MM.1S (cell line): ENCODE results near the gene C1D.

Experiments used
- DNase-seq: peaks from one replicate; pipeline ENCODE4 v3.0.0-alpha.2; 2015
- H2AFZ ChIP-seq: fragments of 300-600 bp; sonication (generic); 2 replicates; pipeline ENCODE4 v1.6.0; 2016; ENCODE audit warnings: antibody characterized with exemption, low read length
- H3F3A ChIP-seq: fragments of 300-600 bp; sonication (generic); 2 replicates; pipeline ENCODE4 v1.6.1; 2016; ENCODE audit warnings: mild to moderate bottlenecking, antibody characterized with exemption, low read length, moderate library complexity, mixed read lengths; ENCODE audit not compliant: insufficient read depth
- H3K27ac ChIP-seq: fragments of 300-600 bp; sonication (generic); 2 replicates; pipeline ENCODE4 v1.5.1; 2016; ENCODE audit warnings: mild to moderate bottlenecking, low read length
- H3K27me3 ChIP-seq: fragments of 300-600 bp; sonication (generic); replicated peaks from 2 replicates; pipeline ENCODE4 v1.6.0; 2016; ENCODE audit warnings: low read length; ENCODE audit not compliant: insufficient read depth
- H3K36me3 ChIP-seq: fragments of 300-600 bp; sonication (generic); replicated peaks from 2 replicates; pipeline ENCODE4 v1.6.1; 2016; ENCODE audit warnings: mild to moderate bottlenecking, low read length, mixed read lengths; ENCODE audit not compliant: insufficient read depth
- H3K4me1 ChIP-seq: fragments of 300-600 bp; sonication (generic); 2 replicates; pipeline ENCODE4 v1.6.1; 2016; ENCODE audit warnings: low read length, mixed read lengths
- H3K4me2 ChIP-seq: fragments of 300-600 bp; sonication (generic); 2 replicates; pipeline ENCODE4 v1.6.0; 2016; ENCODE audit warnings: low read depth, low read length
- H3K4me3 ChIP-seq: fragments of 300-600 bp; sonication (generic); 2 replicates; pipeline ENCODE4 v1.5.1; 2016; ENCODE audit warnings: low read length, mixed read lengths
- H3K79me2 ChIP-seq: fragments of 300-600 bp; sonication (generic); 2 replicates; pipeline ENCODE4 v1.6.1; 2016; ENCODE audit warnings: mixed run types, low read length, mixed read lengths
- H3K9ac ChIP-seq: fragments of 300-600 bp; sonication (generic); 2 replicates; pipeline ENCODE4 v1.6.1; 2016; ENCODE audit warnings: low read length, mixed read lengths
- H3K9me2 ChIP-seq: fragments of 300-600 bp; sonication (generic); replicated peaks from 2 replicates; pipeline ENCODE4 v1.6.1; 2016; ENCODE audit warnings: mild to moderate bottlenecking, low read length, mixed read lengths; ENCODE audit not compliant: insufficient read depth
- H3K9me3 ChIP-seq: fragments of 300-600 bp; sonication (generic); replicated peaks from 2 replicates; pipeline ENCODE4 v1.6.1; 2016; ENCODE audit warnings: mild to moderate bottlenecking, low read length, mixed read lengths; ENCODE audit not compliant: insufficient read depth
- H4K20me1 ChIP-seq: fragments of 300-600 bp; sonication (generic); 2 replicates; pipeline ENCODE4 v1.6.1; 2016; ENCODE audit warnings: mild to moderate bottlenecking, low read length, moderate library complexity, mixed read lengths; ENCODE audit not compliant: insufficient read depth
- EZH2 ChIP-seq: fragments of 300-600 bp; sonication (generic); optimal IDR thresholded peaks from 2 replicates; pipeline ENCODE3; 2017; ENCODE audit warnings: low read depth, mild to moderate bottlenecking, antibody characterized with exemption, low read length, mixed read lengths
- EZH2phosphoT487 ChIP-seq: fragments of 300-600 bp; sonication (generic); IDR thresholded peaks from 2 replicates; pipeline ENCODE4 v1.6.1; 2018; ENCODE audit warnings: antibody characterized with exemption, low read length
- TF ChIP-seq, protein P1 (sequence below): fragments of 300-600 bp; sonication (generic); IDR thresholded peaks from 2 replicates; pipeline ENCODE4 v1.5.1; 2016; ENCODE audit warnings: antibody characterized with exemption, low read length, mixed read lengths

C1D gene

DNA sequence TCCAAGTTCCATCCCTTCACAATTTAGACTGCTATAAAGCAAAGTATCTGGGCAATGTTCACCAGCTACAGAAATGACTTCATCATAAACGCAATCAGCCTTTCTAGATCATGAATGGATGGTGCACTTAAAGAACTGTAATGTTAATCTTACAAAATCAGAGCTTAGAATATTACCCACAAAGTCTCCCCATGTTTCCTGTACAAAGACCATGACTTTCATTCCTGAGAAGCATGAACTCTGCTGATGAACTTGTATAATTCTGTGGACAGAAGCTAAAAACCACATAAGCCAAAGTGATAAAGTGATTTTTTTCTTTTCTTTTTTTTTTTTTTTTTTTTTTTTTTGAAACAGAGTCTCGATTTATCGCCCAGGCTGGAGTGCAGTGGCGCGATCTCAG lies 53.3 kb downstream of the C1D start:
- TF ChIP-seq, protein P1, sequence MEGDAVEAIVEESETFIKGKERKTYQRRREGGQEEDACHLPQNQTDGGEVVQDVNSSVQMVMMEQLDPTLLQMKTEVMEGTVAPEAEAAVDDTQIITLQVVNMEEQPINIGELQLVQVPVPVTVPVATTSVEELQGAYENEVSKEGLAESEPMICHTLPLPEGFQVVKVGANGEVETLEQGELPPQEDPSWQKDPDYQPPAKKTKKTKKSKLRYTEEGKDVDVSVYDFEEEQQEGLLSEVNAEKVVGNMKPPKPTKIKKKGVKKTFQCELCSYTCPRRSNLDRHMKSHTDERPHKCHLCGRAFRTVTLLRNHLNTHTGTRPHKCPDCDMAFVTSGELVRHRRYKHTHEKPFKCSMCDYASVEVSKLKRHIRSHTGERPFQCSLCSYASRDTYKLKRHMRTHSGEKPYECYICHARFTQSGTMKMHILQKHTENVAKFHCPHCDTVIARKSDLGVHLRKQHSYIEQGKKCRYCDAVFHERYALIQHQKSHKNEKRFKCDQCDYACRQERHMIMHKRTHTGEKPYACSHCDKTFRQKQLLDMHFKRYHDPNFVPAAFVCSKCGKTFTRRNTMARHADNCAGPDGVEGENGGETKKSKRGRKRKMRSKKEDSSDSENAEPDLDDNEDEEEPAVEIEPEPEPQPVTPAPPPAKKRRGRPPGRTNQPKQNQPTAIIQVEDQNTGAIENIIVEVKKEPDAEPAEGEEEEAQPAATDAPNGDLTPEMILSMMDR = no peak
- no peak for TF ChIP-seq EZH2phosphoT487
- no peak for TF ChIP-seq EZH2
- no peaks in the 10 kb centered on the region for H4K20me1 ChIP-seq
- no peak overlapping the region for H3K9ac ChIP-seq
- no peaks in the 10 kb centered on the region for H3K9me3 ChIP-seq
- no peak for DNase-seq
- no peaks in the 10 kb centered on the region for H3F3A ChIP-seq
- no peak overlapping the region for H3K4me2 ChIP-seq
- no peak overlapping the region for H3K4me3 ChIP-seq
- H3K4me1 ChIP-seq = no peaks in the 10 kb centered on the region
- no peak overlapping the region for H3K27ac ChIP-seq
- no peaks in the 10 kb centered on the region for H3K27me3 ChIP-seq
- no peaks in the 10 kb centered on the region for H3K9me2 ChIP-seq
- H3K79me2 ChIP-seq = no peaks in the 10 kb centered on the region
- H2AFZ ChIP-seq = no peak overlapping the region
- no peaks in the 10 kb centered on the region for H3K36me3 ChIP-seq

DNA sequence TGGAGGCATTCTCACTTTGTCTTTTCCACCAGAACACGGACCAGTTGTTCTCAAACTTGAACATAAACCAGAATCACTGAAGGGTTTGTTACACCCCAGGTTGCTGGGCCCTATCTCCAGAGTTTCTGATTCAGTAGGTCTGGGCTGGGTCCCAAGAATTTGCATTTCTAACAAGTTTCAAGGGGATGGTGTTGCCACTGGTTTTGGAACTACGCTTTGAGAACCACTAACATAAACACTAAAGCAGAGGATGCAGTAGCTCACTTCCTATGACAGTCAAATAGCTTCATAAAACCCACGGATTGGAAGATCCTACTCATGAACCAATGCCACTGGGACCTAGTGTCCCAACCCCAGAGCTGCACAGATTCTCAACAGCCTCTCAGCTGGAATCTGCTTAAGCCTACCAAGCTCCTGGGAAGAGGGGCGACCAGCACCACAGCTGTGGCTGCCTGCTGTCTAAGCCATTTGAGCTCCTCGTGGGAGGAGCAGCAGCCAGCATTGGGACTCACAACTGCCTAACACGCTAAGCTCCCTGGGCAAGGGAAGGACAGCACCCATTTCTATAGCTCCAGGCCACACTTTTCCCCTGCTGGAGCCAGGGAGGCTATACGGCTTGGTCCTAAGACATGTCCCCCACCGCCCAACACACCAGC lies 62.5 kb downstream of the C1D start:
- no peak overlapping the region for H3K4me2 ChIP-seq
- H3K79me2 ChIP-seq = no peaks in the 10 kb centered on the region
- H3K4me3 ChIP-seq = no peak overlapping the region
- no peaks in the 10 kb centered on the region for H3F3A ChIP-seq
- TF ChIP-seq, protein P1 = no peak
- TF ChIP-seq EZH2 = no peak
- TF ChIP-seq EZH2phosphoT487 = no peak
- no peaks in the 10 kb centered on the region for H3K9me2 ChIP-seq
- H3K9me3 ChIP-seq = no peaks in the 10 kb centered on the region
- no peaks in the 10 kb centered on the region for H3K27me3 ChIP-seq
- H4K20me1 ChIP-seq = no peaks in the 10 kb centered on the region
- no peak overlapping the region for H3K9ac ChIP-seq
- no peaks in the 10 kb centered on the region for H3K36me3 ChIP-seq
- no peak overlapping the region for H2AFZ ChIP-seq
- DNase-seq = no peak
- no peak overlapping the region for H3K27ac ChIP-seq
- no peaks in the 10 kb centered on the region for H3K4me1 ChIP-seq

DNA sequence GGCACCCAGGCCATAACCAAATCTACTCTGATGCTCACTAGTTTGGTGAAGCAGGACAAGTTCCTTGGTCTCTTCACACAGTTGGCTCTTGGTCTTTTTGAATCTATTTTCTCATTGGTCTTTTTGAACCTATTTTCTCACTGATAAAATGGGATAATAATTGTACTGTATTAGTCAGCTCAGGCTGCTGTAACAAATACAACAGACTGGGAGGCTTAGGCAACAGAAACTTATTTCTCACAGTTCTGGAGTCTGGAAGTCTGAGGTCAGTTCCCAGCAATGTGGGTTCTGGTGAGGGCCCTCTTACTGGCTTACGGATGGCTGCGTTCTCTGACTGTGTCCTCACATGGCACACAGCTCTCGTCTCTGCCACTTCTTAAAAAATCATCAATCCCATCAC lies 63.5 kb downstream of the C1D start:
- Histone ChIP-seq H3K9ac (no peak overlapping the region), H4K20me1 (no peaks in the 10 kb centered on the region), H3K9me3 (no peaks in the 10 kb centered on the region), H3K9me2 (no peaks in the 10 kb centered on the region), H3K4me2 (no peak overlapping the region), H3K4me3 (no peak overlapping the region), H2AFZ (no peak overlapping the region), H3F3A (no peaks in the 10 kb centered on the region), H3K4me1 (no peaks in the 10 kb centered on the region), H3K36me3 (no peaks in the 10 kb centered on the region), H3K27me3 (no peaks in the 10 kb centered on the region), H3K79me2 (no peaks in the 10 kb centered on the region), H3K27ac (no peak overlapping the region)
- DNase-seq = no peak
- TF ChIP-seq EZH2 = no peak
- TF ChIP-seq, protein P1 = no peak
- TF ChIP-seq EZH2phosphoT487 = no peak
